Spleen (tissue), 11 donors: Measurements from ENCODE around the gene TMEM116. TPM values are rescaled to one million over a fixed set of nuclear protein-coding genes. Genes with fewer than 3 reads are reported as not detected.
"Not testable (repeated sequence)": the region's sequence is repeated elsewhere in the genome, so short reads cannot be mapped to it uniquely, and the experiment has no call there.

ENCODE experiments used
- DNase-seq: peaks from one replicate; pipeline ENCODE4 v3.0.0-alpha.2; 2020
- H3K27ac ChIP-seq, 8 donors: fragments of 200-600 bp; sonication (generic) in 7 of 8; 1 replicate in 4 of 8; 2 replicates in 4 of 8; pipeline versions ENCODE4 v1.5.0 to v1.8.0; 2016 to 2021; ENCODE audit warnings: inconsistent platforms in 4 of 8, mild to moderate bottlenecking in 4 of 8, moderate library complexity in 1 of 8
- H3K27me3 ChIP-seq, 7 donors: fragments of 200-600 bp; sonication (generic) in 6 of 7; replicated peaks in 1 of 7; 1 replicate in 4 of 7; 2 replicates in 3 of 7; pipeline versions ENCODE4 v1.5.0 to v1.8.0; 2016 to 2021; ENCODE audit warnings: inconsistent platforms in 3 of 7, mild to moderate bottlenecking in 1 of 7
- H3K36me3 ChIP-seq, 6 donors: fragments of 200-600 bp; sonication (generic) in 5 of 6; 1 replicate in 4 of 6; 2 replicates in 2 of 6; pipeline versions ENCODE4 v1.5.0 to v1.8.0; 2016 to 2021; ENCODE audit warnings: inconsistent platforms in 2 of 6
- H3K4me1 ChIP-seq, 6 donors: fragments of 200-600 bp; sonication (generic) in 5 of 6; 1 replicate in 3 of 6; 2 replicates in 3 of 6; pipeline versions ENCODE4 v1.5.0 to v1.8.0; 2016 to 2021; ENCODE audit warnings: inconsistent platforms in 3 of 6
- H3K4me3 ChIP-seq, 8 donors: fragments of 200-600 bp; sonication (generic) in 7 of 8; 1 replicate in 4 of 8; 2 replicates in 4 of 8; pipeline versions ENCODE4 v1.5.0 to v1.8.0; 2016 to 2021; ENCODE audit warnings: inconsistent platforms in 4 of 8, mild to moderate bottlenecking in 4 of 8, moderate library complexity in 2 of 8
- H3K9me3 ChIP-seq, 8 donors: fragments of 200-600 bp; sonication (generic) in 7 of 8; 1 replicate in 4 of 8; 2 replicates in 4 of 8; pipeline versions ENCODE4 v1.5.0 to v1.8.0; 2016 to 2021; ENCODE audit warnings: inconsistent platforms in 4 of 8
- POLR2A ChIP-seq, 3 donors: fragments of 450-650 bp; IDR thresholded peaks; one replicate each; pipeline ENCODE4 v1.5.1; 2017; ENCODE audit warnings: antibody characterized with exemption in 3 of 3, mild to moderate bottlenecking in 1 of 3
- POLR2AphosphoS5 ChIP-seq, 3 donors: sonication (generic); formaldehyde crosslinking; IDR thresholded peaks; one replicate each; pipeline ENCODE4 v1.5.1; 2017; ENCODE audit warnings: antibody characterized with exemption in 3 of 3
- WGBS, 5 donors: extraction: QIAGEN DNeasy Blood & Tissue Kit in 3 of 5; methylation state at CpG; one replicate each; pipeline versions ENCODE4 v1.1.5 to v1.1.7; 2013 to 2018; 5-methylcytosine and 5-hydroxymethylcytosine counted together
- intact Hi-C: fragments of 100-400 bp; cut with DNase I; formaldehyde crosslinking; loops from one replicate; pipeline ENCODE4 v1.15.0; 2023; ENCODE audit warnings: low total_unique reads
- polyA plus RNA-seq, 3 donors: library from polyadenylated mRNA; stranded (reverse); fragments of 200-250 nt; gene quantifications; one replicate each; pipeline ENCODE4 v1.2.1, GENCODE V29; 2013
- total RNA-seq, 7 donors: library from RNA; depleted of rRNA in 3 of 7; stranded (reverse); fragments of >200 nt in 3 of 7; fragmentation: NEBNext Ultra II Directional in 4 of 7; extraction: Animal tissue kit (Norgen Biotek cat#: 25700) in 4 of 7; gene quantifications; one replicate each; pipeline versions ENCODE4 v1.1.0 to v1.2.1, GENCODE V29; 2016 to 2021
- TF ChIP-seq, protein P1 (sequence below), 11 experiments: fragments of 200-600 bp in 7 of 11; fragments of 450-650 bp in 4 of 11; sonication (generic) in 4 of 11; IDR thresholded peaks in 8 of 11; conservative IDR thresholded peaks in 3 of 11; 1 replicate in 7 of 11; 2 replicates in 4 of 11; pipeline versions ENCODE4 v1.4.0 to v1.8.0; 2016 to 2021; ENCODE audit warnings: antibody characterized with exemption in 11 of 11, inconsistent platforms in 4 of 11, mild to moderate bottlenecking in 1 of 11
- donor health status: healthy with polysubstance abuse.
- donor health status: DM: no; HTN: no; CAD: no; lungs with moderate emphysema.
- donor health status: DM: no; HTN: no; CAD: no.
- donor health status: Bipolar disorder and iron deficiency.
- donor health status: healthy.
- donor health status: DM: no; HTN: no; CAD: no.
- donor health status: DM: yes; HTN: yes; CAD: no.

The TMEM116 gene
- total and polyA plus RNA-seq, 10 donors, result 5.4 to 15.2 (median 10.6) TPM

DNA sequence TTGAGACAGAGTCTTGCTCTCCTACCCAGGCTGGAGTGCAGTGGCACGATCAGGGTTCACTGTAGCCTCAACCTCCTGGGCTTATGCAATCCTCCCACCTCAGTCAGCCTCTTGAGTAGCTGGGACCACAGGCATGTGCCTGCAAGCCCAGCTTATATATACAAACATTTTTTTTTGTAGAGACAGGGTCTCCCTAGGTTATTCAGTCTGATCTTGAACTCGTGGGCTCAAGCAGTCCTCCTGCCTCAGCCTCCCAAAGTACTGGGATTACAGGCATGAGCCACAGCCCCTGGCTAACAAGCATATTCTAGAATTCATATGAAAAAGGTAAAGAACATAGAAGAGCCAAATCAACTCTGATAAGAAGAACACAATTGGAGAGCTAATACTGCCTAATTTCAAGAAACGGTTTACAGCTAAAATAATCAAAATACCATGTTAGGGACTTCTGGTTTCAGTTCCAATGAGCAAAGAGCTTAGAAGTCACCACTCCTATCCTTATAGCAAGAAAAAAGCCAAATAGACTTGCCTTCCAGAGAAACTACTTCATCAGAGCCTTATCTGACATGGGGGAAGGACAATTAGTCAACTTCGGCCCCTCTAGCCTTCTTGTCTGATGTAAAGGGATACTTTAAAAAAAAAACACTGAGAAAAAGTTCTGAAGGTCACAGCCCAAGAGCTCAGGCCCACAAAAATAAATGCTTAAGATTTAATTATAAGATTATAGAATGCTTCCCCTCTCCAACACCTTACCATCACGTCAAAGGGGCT, 37.6 kb downstream of the TMEM116 start:
- Histone ChIP-seq H3K4me3 (no peak overlapping the region), H3K4me1 (peaks cover 0 to 4% (median 0%) of the 10 kb centered on the region in 6 donors), H3K36me3 (peaks cover 0 to 12% (median 0%) of the 10 kb centered on the region in 6 donors), H3K27me3 (no peaks in the 10 kb centered on the region), H3K9me3 (peaks cover 0 to 24% (median 15%) of the 10 kb centered on the region in 8 donors), H3K27ac (no peak overlapping the region)
- intact Hi-C loops, result no loop called here
- WGBS, 5 donors, result 86 to 91% (median 89%) methylated on average over 5 of the region's 5 CpGs
- DNase-seq, result no peak
- TF ChIP-seq POLR2A (IDR thresholded peaks at IDR 0.05) (no peak), POLR2AphosphoS5 (IDR thresholded peaks at IDR 0.05) (no peak)
- TF ChIP-seq, protein P1, sequence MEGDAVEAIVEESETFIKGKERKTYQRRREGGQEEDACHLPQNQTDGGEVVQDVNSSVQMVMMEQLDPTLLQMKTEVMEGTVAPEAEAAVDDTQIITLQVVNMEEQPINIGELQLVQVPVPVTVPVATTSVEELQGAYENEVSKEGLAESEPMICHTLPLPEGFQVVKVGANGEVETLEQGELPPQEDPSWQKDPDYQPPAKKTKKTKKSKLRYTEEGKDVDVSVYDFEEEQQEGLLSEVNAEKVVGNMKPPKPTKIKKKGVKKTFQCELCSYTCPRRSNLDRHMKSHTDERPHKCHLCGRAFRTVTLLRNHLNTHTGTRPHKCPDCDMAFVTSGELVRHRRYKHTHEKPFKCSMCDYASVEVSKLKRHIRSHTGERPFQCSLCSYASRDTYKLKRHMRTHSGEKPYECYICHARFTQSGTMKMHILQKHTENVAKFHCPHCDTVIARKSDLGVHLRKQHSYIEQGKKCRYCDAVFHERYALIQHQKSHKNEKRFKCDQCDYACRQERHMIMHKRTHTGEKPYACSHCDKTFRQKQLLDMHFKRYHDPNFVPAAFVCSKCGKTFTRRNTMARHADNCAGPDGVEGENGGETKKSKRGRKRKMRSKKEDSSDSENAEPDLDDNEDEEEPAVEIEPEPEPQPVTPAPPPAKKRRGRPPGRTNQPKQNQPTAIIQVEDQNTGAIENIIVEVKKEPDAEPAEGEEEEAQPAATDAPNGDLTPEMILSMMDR (IDR thresholded peaks at IDR 0.05 in 8 of 11, conservative IDR thresholded peaks at IDR 0.05 in 3 of 11), result no peak

DNA sequence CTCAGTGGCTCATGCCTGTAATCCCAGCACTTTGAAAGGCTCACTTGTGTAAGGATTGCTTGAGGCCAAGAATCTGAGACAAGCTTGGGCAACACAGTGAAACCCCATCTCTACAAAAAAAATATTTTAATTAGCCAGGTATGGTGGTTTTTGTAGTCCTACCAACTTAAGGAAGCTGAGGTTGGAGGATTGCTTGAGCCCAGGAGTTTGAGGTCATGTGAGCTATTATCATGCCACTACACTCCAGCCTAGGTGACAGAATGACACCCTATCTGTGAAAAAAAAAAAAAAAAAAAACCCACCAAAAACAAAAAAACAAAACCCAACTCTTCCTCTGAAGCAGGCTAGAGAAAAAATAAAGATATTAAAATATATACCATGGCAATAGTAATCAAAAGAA, 41.2 kb downstream of the TMEM116 start:
- Histone ChIP-seq H3K4me3 (no peak overlapping the region), H3K36me3 (peaks cover 0 to 14% (median 0%) of the 10 kb centered on the region in 6 donors), H3K27ac (no peak overlapping the region), H3K9me3 (peaks cover 0 to 35% (median 25%) of the 10 kb centered on the region in 8 donors), H3K4me1 (peaks cover 0 to 2% (median 0%) of the 10 kb centered on the region in 6 donors), H3K27me3 (no peaks in the 10 kb centered on the region)
- intact Hi-C loops, result no loop called here
- no peak for DNase-seq
- TF ChIP-seq POLR2AphosphoS5 (IDR thresholded peaks at IDR 0.05) (no peak), POLR2A (IDR thresholded peaks at IDR 0.05) (no peak)
- TF ChIP-seq, protein P1 (IDR thresholded peaks at IDR 0.05 in 8 of 11, conservative IDR thresholded peaks at IDR 0.05 in 3 of 11), result no peak

DNA sequence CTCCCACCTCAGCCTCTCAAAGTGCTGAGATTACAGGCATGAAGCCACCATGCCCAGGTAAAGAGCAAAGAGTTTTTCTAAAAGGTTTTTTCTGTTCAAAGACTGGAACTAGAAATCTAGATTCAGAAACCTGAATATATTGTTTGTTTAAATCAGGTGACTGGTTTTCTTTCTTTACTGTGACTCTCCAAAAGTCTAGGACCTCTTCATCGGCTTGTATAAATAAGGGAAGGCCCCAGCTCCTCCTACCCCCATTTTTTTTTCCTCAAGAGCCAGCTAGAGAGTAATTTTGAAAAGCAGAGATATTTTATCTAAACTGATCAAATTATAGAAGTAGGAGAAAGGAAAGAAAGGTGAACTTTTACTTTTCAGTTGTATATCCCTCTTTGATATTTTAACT, 48.0 kb downstream of the TMEM116 start:
- 60 to 100% (median 92%) methylated on average over 1 of the region's 1 CpG for WGBS, 5 donors

DNA sequence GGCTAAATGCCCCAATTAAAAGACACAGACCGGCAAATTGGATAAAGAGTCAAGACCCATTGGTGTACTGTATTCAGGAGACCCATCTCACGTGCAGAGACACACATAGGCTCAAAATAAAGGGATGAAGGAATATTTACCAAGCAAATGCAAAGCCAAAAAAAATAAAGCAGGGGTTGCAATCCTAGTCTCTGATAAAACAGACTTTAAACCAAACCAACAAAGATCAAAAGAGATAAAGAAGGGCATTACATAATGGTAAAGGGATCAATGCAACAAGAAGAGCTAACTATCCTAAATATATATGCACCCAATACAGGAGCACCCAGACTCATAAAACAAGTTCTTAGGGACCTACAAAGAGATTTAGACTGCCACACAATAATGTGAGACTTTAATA, 53.4 kb downstream of the TMEM116 start:
- DNase-seq, H3K27ac ChIP-seq, intact Hi-C loops, H3K4me1 ChIP-seq, H3K4me3 ChIP-seq, H3K27me3 ChIP-seq: not testable (repeated sequence)
- Histone ChIP-seq H3K9me3 (peaks cover 0 to 38% (median 27%) of the 10 kb centered on the region in 8 donors), H3K36me3 (peaks cover 0 to 24% (median 0%) of the 10 kb centered on the region in 6 donors)
- WGBS, 5 donors, result 94 to 98% (median 96%) methylated on average over 2 of the region's 2 CpGs

More for the DNA sequence above, 48.0 kb downstream of the TMEM116 start:
- intact Hi-C loops, result no loop called here
- Histone ChIP-seq H3K27ac (no peak overlapping the region), H3K9me3 (peaks cover 0 to 29% (median 24%) of the 10 kb centered on the region in 8 donors), H3K4me1 (no peaks in the 10 kb centered on the region), H3K4me3 (no peak overlapping the region), H3K36me3 (peaks cover 0 to 7% (median 0%) of the 10 kb centered on the region in 6 donors), H3K27me3 (no peaks in the 10 kb centered on the region)
- DNase-seq, result no peak
- TF ChIP-seq, protein P1 (IDR thresholded peaks at IDR 0.05 in 8 of 11, conservative IDR thresholded peaks at IDR 0.05 in 3 of 11), result no peak
- TF ChIP-seq POLR2A (IDR thresholded peaks at IDR 0.05), result no peak
- TF ChIP-seq POLR2AphosphoS5 (IDR thresholded peaks at IDR 0.05), result no peak

DNA sequence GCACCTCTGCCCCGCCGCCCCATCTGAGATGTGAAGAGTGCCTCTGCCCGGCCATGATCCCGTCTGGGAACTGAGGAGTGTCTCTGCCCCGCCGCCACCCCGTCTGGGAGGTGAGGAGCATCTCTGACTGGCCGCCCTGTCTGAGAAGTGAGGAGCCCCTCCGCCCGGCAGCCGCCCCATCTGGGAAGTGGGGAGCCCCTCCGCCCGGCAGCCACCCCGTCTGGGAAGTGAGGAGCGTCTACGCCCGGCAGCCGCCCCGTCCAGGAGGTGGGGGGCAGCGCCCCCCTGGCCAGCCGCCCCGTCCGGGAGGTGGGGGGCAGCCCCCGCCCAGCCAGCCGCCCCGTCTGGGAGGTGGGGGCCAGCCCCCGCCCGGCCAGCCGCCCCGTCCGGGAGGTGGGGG, 55.7 kb downstream of the TMEM116 start:
- H3K27ac ChIP-seq, H3K27me3 ChIP-seq, H3K4me3 ChIP-seq, H3K4me1 ChIP-seq, intact Hi-C loops, DNase-seq: not testable (repeated sequence)
- WGBS, 5 donors, result 80 to 97% (median 94%) methylated on average over 4 to 31 of the region's 31 CpGs
- Histone ChIP-seq H3K9me3 (peaks cover 0 to 36% (median 25%) of the 10 kb centered on the region in 8 donors), H3K36me3 (peaks cover 0 to 18% (median 0%) of the 10 kb centered on the region in 6 donors)
